ENCODE results near the gene PCDHA6.
"Not testable (repeated sequence)": the region's sequence is repeated elsewhere in the genome, so short reads cannot be mapped to it uniquely, and the experiment has no call there.

PCDHA6 gene, protein sequence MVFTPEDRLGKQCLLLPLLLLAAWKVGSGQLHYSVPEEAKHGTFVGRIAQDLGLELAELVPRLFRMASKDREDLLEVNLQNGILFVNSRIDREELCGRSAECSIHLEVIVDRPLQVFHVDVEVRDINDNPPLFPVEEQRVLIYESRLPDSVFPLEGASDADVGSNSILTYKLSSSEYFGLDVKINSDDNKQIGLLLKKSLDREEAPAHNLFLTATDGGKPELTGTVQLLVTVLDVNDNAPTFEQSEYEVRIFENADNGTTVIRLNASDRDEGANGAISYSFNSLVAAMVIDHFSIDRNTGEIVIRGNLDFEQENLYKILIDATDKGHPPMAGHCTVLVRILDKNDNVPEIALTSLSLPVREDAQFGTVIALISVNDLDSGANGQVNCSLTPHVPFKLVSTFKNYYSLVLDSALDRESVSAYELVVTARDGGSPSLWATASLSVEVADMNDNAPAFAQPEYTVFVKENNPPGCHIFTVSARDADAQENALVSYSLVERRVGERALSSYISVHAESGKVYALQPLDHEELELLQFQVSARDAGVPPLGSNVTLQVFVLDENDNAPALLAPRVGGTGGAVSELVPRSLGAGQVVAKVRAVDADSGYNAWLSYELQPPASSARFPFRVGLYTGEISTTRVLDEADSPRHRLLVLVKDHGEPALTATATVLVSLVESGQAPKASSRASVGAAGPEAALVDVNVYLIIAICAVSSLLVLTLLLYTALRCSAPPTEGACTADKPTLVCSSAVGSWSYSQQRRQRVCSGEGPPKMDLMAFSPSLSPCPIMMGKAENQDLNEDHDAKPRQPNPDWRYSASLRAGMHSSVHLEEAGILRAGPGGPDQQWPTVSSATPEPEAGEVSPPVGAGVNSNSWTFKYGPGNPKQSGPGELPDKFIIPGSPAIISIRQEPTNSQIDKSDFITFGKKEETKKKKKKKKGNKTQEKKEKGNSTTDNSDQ

DNA sequence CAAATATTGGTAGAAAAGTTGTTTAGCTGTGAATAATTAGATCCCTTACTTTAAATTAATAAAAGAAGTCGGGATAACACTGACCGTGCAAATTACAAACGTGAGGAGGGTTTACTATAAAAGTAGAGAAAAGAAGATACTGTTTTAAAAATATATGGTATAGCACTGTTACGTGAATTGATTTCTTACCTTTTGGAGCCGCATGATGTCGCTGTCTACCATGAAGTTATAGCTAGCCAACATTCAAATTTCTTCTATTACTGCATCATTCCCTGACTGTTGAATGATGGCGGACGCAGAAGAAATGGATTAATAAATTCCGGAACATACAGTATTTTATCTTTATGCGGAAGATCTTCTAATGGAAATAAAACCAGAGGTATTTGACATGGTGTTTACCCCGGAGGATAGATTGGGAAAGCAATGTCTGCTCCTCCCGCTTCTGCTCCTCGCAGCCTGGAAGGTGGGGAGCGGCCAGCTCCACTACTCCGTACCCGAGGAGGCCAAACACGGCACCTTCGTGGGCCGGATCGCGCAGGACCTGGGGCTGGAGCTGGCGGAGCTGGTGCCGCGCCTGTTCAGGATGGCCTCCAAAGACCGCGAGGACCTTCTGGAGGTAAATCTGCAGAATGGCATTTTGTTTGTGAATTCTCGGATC is at the start of gene PCDHA6:
Gene PCDHA6, plus strand, starts transcription at position 257 of the 658 bp plus-strand sequence. Its CDS starts 132 bp downstream, at position 389.
- DNase-seq: no peak

DNA sequence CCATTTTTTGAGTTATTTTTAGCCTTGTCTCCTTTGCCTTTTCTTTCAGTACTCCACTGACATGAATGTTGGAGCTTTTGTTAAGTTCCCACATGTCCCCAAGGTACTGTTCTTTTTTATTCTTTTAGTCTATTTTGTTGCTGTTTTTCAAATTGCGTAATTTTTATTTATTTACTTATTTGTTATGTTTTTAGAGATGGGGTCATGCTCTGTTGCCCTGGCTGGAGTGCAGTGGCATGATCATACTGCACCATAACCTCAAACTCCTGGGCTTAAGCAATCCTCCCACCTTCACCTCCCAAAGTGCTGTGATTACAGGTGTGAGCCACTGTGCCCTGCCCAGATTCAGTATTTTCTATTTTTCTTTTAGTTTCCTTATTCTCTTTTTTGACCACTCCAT is 47.2 kb upstream of the PCDHA6 start:
- no peak for DNase-seq

DNA sequence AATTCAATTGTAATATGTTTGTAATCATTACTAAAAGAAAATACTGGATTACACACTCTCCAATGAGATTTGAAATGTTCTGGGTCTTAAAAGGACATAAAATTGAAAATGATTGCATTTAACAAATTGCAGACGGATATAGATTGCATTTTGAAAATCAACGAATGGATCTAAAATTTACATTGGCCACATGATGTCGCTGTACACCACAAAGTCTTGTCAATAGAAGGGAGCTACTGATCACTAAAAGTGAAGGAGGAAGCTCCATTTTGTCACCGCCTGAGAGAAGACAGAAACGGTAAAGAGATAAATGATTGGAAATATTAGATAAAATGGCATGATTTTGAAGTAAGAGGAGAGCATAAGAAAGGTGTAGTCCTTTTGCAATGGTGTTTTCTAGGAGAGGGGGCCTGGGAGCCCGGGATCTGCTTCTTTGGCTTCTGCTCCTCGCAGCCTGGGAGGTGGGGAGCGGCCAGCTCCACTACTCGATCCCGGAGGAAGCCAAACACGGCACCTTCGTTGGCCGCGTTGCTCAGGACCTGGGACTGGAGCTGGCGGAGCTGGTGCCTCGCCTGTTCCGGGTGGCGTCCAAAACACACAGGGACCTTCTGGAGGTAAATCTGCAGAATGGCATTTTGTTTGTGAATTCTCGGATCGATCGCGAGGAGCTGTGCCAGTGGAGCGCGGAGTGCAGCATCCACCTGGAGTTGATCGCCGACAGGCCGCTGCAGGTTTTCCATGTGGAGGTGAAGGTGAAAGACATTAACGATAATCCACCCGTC is 41.7 kb upstream of the PCDHA6 start, which contains the start of gene PCDHA1:
Gene PCDHA1, plus strand, starts transcription at position 236 of the 782 bp plus-strand sequence.
- no peak for DNase-seq

DNA sequence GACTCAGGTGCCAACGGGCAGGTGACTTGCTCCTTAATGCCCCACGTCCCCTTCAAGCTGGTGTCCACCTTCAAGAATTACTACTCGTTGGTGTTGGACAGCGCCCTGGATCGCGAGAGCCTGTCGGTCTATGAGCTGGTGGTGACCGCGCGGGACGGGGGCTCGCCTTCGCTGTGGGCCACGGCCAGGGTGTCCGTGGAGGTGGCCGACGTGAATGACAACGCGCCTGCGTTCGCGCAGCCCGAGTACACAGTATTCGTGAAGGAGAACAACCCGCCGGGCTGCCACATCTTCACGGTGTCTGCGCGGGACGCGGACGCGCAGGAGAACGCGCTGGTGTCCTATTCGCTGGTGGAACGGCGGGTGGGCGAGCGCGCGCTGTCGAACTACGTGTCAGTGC is 40.3 kb upstream of the PCDHA6 start:
- not testable (repeated sequence) for DNase-seq

DNA sequence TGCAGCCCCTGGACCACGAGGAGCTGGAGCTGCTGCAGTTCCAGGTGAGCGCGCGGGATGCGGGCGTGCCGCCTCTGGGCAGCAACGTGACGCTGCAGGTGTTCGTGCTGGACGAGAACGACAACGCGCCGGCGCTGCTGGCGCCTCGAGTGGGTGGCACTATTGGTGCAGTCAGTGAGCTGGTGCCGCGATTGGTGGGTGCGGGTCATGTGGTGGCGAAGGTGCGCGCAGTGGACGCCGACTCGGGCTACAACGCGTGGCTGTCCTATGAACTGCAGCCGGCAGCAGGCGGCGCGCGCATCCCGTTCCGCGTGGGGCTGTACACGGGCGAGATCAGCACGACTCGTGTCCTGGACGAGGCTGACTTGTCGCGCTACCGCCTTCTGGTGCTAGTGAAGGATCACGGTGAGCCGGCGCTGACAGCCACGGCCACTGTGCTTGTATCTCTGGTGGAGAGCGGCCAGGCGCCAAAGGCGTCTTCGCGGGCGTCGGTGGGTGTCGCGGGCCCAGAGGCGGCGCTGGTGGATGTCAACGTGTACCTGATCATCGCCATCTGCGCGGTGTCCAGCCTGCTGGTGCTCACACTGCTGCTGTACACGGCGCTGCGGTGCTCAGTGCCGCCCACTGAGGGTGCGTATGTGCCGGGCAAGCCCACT is 39.8 kb upstream of the PCDHA6 start:
- not testable (repeated sequence) for DNase-seq

DNA sequence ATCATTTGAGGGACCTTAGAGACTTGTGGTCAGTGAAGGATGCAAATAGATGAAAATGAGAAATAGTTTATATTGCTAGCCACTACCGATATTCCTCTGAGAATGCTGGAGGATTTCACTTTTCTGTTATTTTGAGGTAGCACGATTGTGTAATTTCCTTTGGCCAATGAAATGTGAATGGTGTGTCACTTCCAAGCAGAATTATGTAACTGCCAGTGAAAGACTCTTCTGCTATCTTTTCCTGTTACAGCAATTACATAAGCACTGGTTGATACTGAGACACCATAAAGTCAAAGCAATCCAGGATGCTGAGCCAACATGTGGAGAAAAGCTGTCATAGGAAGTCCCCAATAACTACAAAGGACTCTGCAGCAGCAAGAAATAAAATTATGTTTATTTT is 36.7 kb upstream of the PCDHA6 start:
- no peak for DNase-seq

DNA sequence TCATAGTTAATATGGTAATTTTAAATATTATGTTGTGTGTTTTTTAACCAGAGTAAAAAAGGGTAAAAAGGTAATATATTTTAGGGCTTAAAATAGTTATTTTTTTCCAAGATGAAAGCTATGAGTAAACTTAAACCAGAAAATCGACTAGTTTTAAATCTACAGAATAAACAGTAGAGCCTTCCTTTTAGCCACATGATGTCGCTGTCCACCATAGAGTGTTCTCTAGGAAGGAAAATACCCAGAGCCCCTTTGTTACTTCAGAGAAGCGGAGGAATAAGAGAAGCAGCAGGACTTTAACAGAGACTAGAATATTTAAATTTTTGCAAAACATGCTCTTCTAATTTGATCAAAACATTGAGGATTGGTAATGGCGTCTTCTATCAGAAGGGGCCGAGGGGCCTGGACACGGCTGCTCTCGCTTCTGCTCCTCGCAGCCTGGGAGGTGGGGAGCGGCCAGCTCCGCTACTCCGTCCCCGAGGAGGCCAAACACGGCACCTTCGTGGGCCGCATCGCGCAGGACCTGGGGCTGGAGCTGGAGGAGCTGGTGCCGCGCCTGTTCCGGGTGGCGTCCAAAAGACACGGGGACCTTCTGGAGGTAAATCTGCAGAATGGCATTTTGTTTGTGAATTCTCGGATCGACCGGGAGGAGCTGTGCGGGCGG is 33.0 kb upstream of the PCDHA6 start, which contains the start of gene PCDHA2:
Gene PCDHA2, plus strand, starts transcription at position 258 of the 664 bp plus-strand sequence.
- DNase-seq: no peak

DNA sequence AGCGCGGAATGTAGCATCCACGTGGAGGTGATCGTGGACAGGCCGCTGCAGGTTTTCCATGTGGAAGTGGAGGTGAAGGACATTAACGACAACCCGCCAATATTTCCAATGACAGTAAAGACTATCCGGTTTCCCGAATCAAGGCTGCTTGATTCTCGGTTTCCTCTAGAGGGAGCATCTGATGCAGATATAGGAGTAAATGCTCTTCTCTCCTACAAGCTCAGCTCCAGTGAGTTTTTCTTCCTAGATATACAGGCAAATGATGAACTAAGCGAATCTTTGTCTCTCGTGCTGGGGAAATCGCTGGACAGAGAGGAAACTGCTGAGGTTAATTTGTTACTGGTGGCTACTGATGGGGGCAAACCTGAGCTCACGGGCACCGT is 32.5 kb upstream of the PCDHA6 start:
- DNase-seq: no peak

DNA sequence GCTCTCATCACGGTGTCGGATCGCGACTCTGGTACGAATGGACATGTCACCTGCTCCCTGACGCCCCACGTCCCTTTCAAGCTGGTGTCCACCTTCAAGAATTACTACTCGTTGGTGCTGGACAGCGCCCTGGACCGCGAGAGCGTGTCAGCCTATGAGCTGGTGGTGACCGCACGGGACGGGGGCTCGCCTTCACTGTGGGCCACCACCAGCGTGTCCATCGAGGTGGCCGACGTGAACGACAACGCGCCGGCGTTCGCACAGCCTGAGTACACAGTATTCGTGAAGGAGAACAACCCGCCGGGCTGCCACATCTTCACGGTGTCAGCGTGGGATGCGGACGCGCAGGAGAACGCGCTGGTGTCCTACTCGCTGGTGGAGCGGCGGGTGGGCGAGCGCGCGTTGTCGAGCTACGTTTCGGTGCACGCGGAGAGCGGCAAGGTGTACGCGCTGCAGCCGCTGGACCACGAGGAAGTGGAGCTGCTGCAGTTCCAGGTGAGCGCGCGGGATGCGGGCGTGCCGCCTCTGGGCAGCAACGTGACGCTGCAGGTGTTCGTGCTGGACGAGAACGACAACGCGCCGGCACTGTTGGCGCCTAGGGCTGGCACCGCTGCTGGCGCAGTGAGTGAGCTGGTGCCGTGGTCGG is 31.6 kb upstream of the PCDHA6 start:
- not testable (repeated sequence) for DNase-seq

DNA sequence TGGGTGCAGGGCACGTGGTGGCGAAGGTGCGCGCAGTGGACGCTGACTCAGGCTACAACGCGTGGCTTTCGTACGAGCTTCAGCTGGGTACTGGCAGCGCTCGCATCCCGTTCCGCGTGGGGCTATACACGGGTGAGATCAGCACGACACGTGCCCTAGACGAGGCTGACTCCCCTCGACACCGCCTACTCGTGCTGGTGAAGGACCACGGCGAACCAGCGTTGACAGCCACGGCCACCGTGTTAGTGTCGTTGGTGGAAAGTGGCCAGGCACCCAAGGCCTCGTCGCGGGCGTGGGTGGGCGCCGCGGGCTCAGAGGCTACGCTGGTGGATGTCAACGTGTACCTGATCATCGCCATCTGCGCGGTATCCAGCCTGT is 31.1 kb upstream of the PCDHA6 start:
- DNase-seq: no peak

DNA sequence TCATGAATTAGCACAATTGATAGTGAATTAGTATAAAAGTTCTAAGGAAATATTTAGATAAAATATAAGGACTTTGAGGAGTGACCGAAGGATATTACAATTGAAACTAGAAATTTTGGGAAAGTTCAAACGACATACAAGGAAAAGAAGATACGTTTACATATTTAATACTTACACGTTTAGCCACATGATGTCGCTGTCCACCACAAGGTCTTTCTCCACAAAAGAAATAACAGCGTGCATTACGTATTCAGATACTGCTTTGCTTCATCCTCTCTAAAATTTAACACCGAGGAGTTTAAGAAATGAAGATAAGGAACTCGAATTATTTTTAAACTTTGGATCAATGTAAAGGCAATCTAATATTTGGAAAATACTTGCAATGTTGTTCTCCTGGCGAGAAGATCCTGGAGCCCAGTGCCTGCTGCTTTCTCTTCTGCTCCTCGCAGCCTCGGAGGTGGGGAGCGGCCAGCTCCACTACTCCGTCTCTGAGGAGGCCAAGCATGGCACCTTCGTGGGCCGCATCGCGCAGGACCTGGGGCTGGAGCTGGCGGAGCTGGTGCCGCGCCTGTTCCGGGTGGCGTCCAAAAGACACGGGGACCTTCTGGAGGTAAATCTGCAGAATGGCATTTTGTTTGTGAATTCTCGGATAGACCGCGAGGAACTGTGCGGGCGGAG is 26.8 kb upstream of the PCDHA6 start, which contains the start of gene PCDHA3:
Gene PCDHA3, plus strand, starts transcription at position 242 of the 678 bp plus-strand sequence.
- DNase-seq: no peak

DNA sequence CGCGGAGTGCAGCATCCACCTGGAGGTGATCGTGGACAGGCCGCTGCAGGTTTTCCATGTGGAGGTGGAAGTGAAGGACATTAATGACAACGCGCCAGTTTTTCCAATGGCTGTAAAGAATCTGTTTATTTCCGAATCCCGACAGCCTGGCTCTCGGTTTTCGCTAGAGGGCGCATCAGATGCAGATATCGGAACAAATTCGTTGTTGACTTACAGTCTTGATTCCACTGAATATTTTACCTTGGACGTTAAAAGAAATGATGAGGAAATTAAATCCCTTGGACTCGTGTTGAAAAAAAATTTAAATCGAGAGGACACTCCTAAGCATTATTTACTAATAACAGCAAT is 26.3 kb upstream of the PCDHA6 start:
- no peak for DNase-seq

DNA sequence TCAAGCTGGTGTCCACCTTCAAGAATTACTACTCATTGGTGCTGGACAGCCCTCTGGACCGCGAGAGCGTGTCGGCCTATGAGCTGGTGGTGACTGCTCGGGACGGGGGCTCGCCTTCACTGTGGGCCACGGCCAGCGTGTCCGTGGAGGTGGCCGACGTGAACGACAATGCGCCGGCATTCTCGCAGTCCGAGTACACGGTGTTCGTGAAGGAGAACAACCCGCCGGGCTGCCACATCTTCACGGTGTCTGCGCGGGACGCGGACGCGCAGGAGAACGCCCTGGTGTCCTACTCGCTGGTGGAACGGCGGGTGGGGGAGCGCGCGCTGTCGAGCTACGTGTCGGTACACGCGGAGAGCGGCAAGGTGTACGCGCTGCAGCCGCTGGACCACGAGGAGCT is 25.4 kb upstream of the PCDHA6 start:
- DNase-seq: not testable (repeated sequence)

DNA sequence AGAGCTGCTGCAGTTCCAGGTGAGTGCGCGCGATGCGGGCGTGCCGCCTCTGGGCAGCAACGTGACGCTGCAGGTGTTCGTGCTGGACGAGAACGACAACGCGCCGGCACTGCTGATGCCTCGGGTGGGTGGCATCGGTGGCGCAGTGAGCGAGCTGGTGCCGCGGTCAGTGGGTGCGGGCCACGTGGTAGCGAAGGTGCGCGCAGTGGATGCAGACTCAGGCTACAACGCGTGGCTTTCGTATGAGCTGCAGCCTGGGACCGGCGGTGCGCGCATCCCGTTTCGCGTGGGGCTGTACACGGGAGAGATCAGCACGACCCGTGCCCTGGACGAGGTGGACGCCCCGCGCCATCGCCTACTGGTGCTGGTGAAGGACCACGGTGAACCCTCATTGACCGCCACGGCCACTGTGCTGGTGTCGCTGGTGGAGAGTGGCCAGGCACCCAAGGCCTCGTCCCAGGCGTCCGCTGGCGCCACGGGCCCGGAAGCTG is 24.9 kb upstream of the PCDHA6 start:
- DNase-seq: no peak

DNA sequence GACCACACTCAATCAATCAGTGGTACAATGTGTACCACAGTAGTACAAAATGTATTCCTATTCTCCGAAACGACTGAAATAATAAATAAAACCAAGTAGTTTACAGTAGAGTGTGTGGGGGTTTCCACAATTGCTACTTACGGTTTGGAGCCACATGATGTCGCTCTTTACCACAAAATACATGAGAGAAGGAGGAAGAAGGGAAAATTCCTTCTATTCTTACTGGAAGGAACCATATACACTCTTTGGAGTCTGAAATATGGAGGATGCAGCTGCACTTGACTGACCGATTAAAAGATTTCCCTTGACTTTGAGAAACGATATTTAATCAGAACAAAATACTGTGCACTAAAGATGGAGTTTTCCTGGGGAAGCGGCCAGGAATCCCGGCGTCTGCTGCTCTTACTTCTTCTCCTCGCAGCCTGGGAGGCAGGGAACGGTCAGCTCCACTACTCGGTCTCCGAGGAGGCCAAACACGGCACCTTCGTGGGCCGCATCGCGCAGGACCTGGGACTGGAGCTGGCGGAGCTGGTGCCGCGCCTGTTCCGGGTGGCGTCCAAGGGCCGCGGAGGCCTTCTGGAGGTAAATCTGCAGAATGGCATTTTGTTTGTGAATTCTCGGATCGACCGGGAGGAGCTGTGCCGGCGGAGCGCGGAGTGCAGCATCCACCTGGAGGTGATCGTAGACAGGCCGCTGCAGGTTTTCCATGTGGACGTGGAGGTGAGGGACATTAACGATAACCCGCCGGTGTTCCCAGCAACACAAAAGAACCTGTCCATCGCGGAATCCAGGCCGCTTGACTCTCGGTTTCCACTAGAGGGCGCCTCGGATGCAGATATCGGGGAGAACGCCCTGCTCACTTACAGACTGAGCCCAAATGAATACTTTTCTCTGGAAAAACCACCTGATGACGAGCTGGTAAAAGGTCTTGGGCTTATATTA is 20.7 kb upstream of the PCDHA6 start, which contains the start of gene PCDHA4:
Gene PCDHA4, plus strand, starts transcription at position 235 of the 942 bp plus-strand sequence.
- no peak for DNase-seq

DNA sequence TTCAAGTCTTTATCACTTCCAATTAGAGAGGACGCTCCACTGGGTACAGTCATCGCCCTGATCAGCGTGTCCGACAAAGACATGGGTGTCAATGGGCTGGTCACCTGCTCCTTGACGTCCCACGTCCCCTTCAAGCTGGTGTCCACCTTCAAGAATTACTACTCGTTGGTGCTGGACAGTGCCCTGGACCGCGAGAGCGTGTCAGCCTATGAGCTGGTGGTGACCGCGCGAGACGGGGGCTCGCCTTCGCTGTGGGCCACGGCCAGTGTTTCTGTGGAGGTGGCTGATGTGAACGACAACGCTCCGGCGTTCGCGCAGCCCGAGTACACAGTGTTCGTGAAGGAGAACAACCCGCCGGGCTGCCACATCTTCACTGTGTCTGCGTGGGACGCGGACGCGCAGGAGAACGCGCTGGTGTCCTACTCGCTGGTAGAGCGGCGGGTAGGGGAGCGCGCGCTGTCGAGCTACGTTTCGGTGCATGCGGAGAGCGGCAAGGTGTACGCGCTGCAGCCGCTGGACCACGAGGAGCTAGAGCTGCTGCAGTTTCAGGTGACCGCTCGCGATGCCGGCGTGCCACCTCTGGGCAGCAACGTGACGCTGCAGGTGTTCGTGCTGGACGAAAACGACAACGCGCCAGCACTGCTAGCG is 19.4 kb upstream of the PCDHA6 start:
- DNase-seq: not testable (repeated sequence)

DNA sequence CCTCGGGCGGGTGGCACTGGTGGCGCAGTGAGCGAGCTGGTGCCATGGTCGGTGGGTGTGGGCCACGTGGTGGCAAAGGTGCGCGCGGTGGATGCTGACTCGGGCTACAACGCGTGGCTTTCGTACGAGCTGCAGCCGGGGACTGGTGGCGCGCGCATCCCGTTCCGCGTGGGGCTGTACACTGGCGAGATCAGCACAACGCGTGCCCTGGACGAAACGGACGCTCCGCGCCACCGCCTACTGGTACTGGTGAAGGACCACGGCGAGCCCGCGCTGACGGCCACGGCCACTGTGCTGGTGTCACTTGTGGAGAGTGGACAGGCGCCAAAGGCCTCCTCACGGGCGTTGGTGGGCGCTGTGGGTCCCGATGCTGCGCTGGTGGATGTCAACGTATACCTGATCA is 18.9 kb upstream of the PCDHA6 start:
- DNase-seq: no peak

All from activated naive CD4-positive, alpha-beta T cell (primary cell).